ENCODE data around the gene MESP2.

The MESP2 gene

GRCh38 chr15:89776274-89777072 is at the start of gene MESP2:
MESP2 (plus strand) TSS chr15:89776332; CDS start chr15:89776358, 26 bp downstream.
- no peak for DNase-seq (ENCODE audit: extremely low read depth, low read depth)
- H3K4me3 ChIP-seq (replicated peaks; ENCODE audit: low read depth, low read length), result peak within 1 kb of the TSS; percentile 34
- peak; percentile 37 for TF ChIP-seq CTCF (IDR thresholded peaks at IDR 0.05; ENCODE audit: low read depth, low read length, missing control alignments)

- no peak for DNase-seq (ENCODE audit: extremely low read depth, low read depth)
- no peak overlapping the region for H3K4me3 ChIP-seq (replicated peaks; ENCODE audit: low read depth, low read length)
- no peak for TF ChIP-seq CTCF (IDR thresholded peaks at IDR 0.05; ENCODE audit: low read depth, low read length, missing control alignments)
These were observed 47.9 kb upstream of the MESP2 start for GRCh38 chr15:89728254-89728653.

- DNase-seq (ENCODE audit: extremely low read depth, low read depth), result no peak
- H3K4me3 ChIP-seq (replicated peaks; ENCODE audit: low read depth, low read length), result no peak overlapping the region
- no peak for TF ChIP-seq CTCF (IDR thresholded peaks at IDR 0.05; ENCODE audit: low read depth, low read length, missing control alignments)
These were observed 44.9 kb upstream of the MESP2 start for GRCh38 chr15:89731275-89731674.

- H3K4me3 ChIP-seq (replicated peaks; ENCODE audit: low read depth, low read length), result no peak overlapping the region
- no peak for DNase-seq (ENCODE audit: extremely low read depth, low read depth)
These were observed 43.5 kb upstream of the MESP2 start for GRCh38 chr15:89732451-89733172.

GRCh38 chr15:89735773-89736172 is 40.4 kb upstream of the MESP2 start:
- no peak overlapping the region for H3K4me3 ChIP-seq (replicated peaks; ENCODE audit: low read depth, low read length)
- no peak for TF ChIP-seq CTCF (IDR thresholded peaks at IDR 0.05; ENCODE audit: low read depth, low read length, missing control alignments)
- no peak for DNase-seq (ENCODE audit: extremely low read depth, low read depth)

More at GRCh38 chr15:89732451-89733172, 43.5 kb upstream of the MESP2 start:
- TF ChIP-seq CTCF (IDR thresholded peaks at IDR 0.05; ENCODE audit: low read depth, low read length, missing control alignments), result no peak

- H3K4me3 ChIP-seq (replicated peaks; ENCODE audit: low read depth, low read length), result no peak overlapping the region
- DNase-seq (ENCODE audit: extremely low read depth, low read depth), result peak; percentile 72
- TF ChIP-seq CTCF (IDR thresholded peaks at IDR 0.05; ENCODE audit: low read depth, low read length, missing control alignments), result peak; percentile 85
These were observed 36.0 kb upstream of the MESP2 start for GRCh38 chr15:89740137-89740536.

Data from HFF-Myc (cell line).